B cell (primary cell): ENCODE data around the gene ARGLU1. TPM values are rescaled to one million over a fixed set of nuclear protein-coding genes. Genes with fewer than 3 reads are reported as not detected.

Experiments
- ATAC-seq: fragments of 200-7000 bp; cut with Tn5 transposase; one replicate; pipeline ENCODE4 v1.10.0; 2021; ENCODE audit warnings: low read depth, mild to moderate bottlenecking, moderate number of reproducible peaks, moderate library complexity
- CTCF ChIA-PET: fragments of 350-600 bp; sonication (Branson Sonifier 250); formaldehyde crosslinking; loops from one replicate; lab custom pipeline; 2021; ENCODE audit warnings: antibody characterized with exemption, inconsistent platforms; lab: Charles Lee
- POLR2A ChIA-PET: fragments of 350-600 bp; sonication (Branson Sonifier 250); formaldehyde crosslinking; loops from one replicate; lab custom pipeline; 2021; ENCODE audit warnings: antibody characterized with exemption; lab: Charles Lee
- DNase-seq: peaks from one replicate; pipeline ENCODE4 v3.0.0; 2013
- H2AFZ ChIP-seq: 2 replicates; pipeline ENCODE4 v1.6.1; 2012; ENCODE audit warnings: mild to moderate bottlenecking, low read depth, low read length; ENCODE audit not compliant: insufficient read depth, poor library complexity, severe bottlenecking
- H3K27ac ChIP-seq, 2 donors: 1 replicate in 1 of 2; 2 replicates in 1 of 2; pipeline ENCODE4 v1.5.1; 2012 to 2013; ENCODE audit warnings: low read length in 2 of 2, mild to moderate bottlenecking in 2 of 2, moderate library complexity in 1 of 2
- H3K27me3 ChIP-seq, 4 experiments: fragments of 200-600 bp in 1 of 4; sonication (generic) in 1 of 4; replicated peaks in 1 of 4; 1 replicate in 2 of 4; 2 replicates in 2 of 4; pipeline versions ENCODE4 v1.6.1 to v1.7.0; 2013 to 2016; ENCODE audit warnings: low read length in 3 of 4, mild to moderate bottlenecking in 2 of 4, mixed read lengths in 1 of 4, moderate library complexity in 1 of 4; ENCODE audit not compliant: insufficient read depth in 4 of 4, control insufficient read depth in 3 of 4; ENCODE audit errors: control extremely low read depth in 1 of 4
- H3K36me3 ChIP-seq, 2 experiments: replicated peaks in 1 of 2; 1 replicate in 1 of 2; 2 replicates in 1 of 2; pipeline versions ENCODE4 v1.6.1 to v1.7.1; 2013; ENCODE audit warnings: low read length in 1 of 2; ENCODE audit not compliant: insufficient read depth in 2 of 2, control insufficient read depth in 1 of 2; ENCODE audit errors: control extremely low read depth in 1 of 2, extremely low read depth in 1 of 2
- H3K4me1 ChIP-seq, 2 donors: fragments of 200-600 bp in 1 of 2; sonication (generic) in 1 of 2; 1 replicate in 1 of 2; 2 replicates in 1 of 2; pipeline versions ENCODE4 v1.5.1 to v1.6.1; 2013 to 2017; ENCODE audit warnings: low read length in 2 of 2; ENCODE audit not compliant: control insufficient read depth in 2 of 2, insufficient read depth in 2 of 2
- H3K4me2 ChIP-seq: replicated peaks from 2 replicates; pipeline ENCODE3; 2012; ENCODE audit warnings: mild to moderate bottlenecking, low read depth, low read length; ENCODE audit not compliant: poor library complexity, severe bottlenecking
- H3K4me3 ChIP-seq, 5 experiments: fragments of 200-600 bp in 1 of 5; sonication (generic) in 1 of 5; 1 replicate in 3 of 5; 2 replicates in 2 of 5; pipeline versions ENCODE4 v1.5.1 to v1.7.0; 2011 to 2016; ENCODE audit warnings: low read length in 4 of 5, mild to moderate bottlenecking in 4 of 5, low read depth in 2 of 5, control low read depth in 1 of 5, moderate library complexity in 1 of 5; ENCODE audit not compliant: insufficient read depth in 1 of 5; ENCODE audit errors: control extremely low read depth in 1 of 5, extremely low read depth in 1 of 5
- H3K79me2 ChIP-seq: fragments of 200-600 bp; sonication (generic); one replicate; pipeline ENCODE4 v1.6.0; 2016; ENCODE audit warnings: low read length; ENCODE audit not compliant: control insufficient read depth, insufficient read depth
- H3K9ac ChIP-seq: fragments of 200-600 bp; sonication (generic); 2 replicates; pipeline ENCODE4 v1.6.1; 2017; ENCODE audit warnings: mild to moderate bottlenecking, low read length, moderate library complexity
- H3K9me3 ChIP-seq, 3 donors: one replicate each; pipeline versions ENCODE4 v1.6.1 to v1.7.1; 2013; ENCODE audit warnings: low read length in 2 of 3; ENCODE audit not compliant: control insufficient read depth in 2 of 3, insufficient read depth in 1 of 3; ENCODE audit errors: control extremely low read depth in 1 of 3
- H4K20me1 ChIP-seq: 2 replicates; pipeline ENCODE4 v1.6.0; 2012; ENCODE audit warnings: mild to moderate bottlenecking, low read length; ENCODE audit not compliant: insufficient read depth, control insufficient read depth, poor library complexity, severe bottlenecking
- H3K27ac Mint-ChIP-seq: one replicate; pipeline ENCODE4 v1.8.0; 2021; ENCODE audit warnings: mixed read lengths
- H3K27me3 Mint-ChIP-seq: one replicate; pipeline ENCODE4 v1.8.0; 2021; ENCODE audit warnings: mixed read lengths
- H3K4me1 Mint-ChIP-seq: one replicate; pipeline ENCODE4 v1.8.0; 2021; ENCODE audit warnings: mixed read lengths
- H3K4me3 Mint-ChIP-seq: one replicate; pipeline ENCODE4 v1.8.0; 2021; ENCODE audit warnings: mixed read lengths
- H3K9me3 Mint-ChIP-seq: one replicate; pipeline ENCODE4 v1.8.0; 2022; ENCODE audit warnings: mixed read lengths; ENCODE audit not compliant: insufficient read depth
- EZH2 ChIP-seq: IDR thresholded peaks from 2 replicates; pipeline ENCODE4 v1.6.1; 2012; ENCODE audit warnings: borderline replicate concordance, low read depth, mild to moderate bottlenecking, moderate library complexity, low read length; ENCODE audit not compliant: insufficient read depth, poor library complexity, severe bottlenecking
- WGBS: methylation state at CpG from one replicate; pipeline ENCODE4 v1.1.5; 2013; ENCODE audit warnings: missing lambda C conversion rate; ENCODE audit not compliant: insufficient coverage; 5-methylcytosine and 5-hydroxymethylcytosine counted together
- intact Hi-C: fragments of 100-400 bp; cut with micrococcal nuclease; formaldehyde crosslinking; loops from one replicate; pipeline ENCODE4 v1.10.0; 2022
- polyA plus RNA-seq: library from polyadenylated mRNA; depleted of rRNA; stranded (reverse); fragments of >200 nt; gene quantifications from 2 replicates; pipeline ENCODE4 v1.2.3, GENCODE V29; 2012
- total RNA-seq, 2 donors: library from RNA; stranded (reverse); fragments of 120-200 nt in 1 of 2; gene quantifications; 1 replicate in 1 of 2; 2 replicates in 1 of 2; pipeline versions ENCODE4 v1.2.3 to v1.2.4, GENCODE V29; 2013 to 2022
- TF ChIP-seq, protein P1 (sequence below): fragments of 200-600 bp; IDR thresholded peaks from one replicate; pipeline ENCODE4 v1.8.0; 2022; ENCODE audit warnings: antibody characterized with exemption, mild to moderate bottlenecking

Gene ARGLU1
- total and polyA plus RNA-seq, 2 donors (not counting 1 experiment from before 2014, with no cell fraction given): 170 to 261 TPM

DNA sequence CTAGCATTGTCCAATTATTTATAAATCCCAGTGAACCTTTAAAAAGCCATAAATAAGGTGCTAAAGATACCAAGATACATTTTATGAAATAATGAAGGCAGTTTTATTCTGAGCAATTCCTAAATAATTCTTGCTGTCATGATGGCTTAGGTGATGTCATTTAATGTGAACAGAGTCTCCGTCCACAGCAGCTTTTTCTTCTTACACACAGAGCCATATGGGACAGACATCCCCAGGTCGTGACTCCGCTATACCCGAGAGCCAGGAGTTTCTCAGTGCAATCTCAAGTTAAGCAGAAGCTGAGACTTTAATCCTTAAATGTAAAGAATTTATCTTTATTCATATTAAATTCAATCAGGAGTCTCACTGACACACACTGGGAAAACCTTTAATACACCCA lies 62.2 kb downstream of the ARGLU1 start:
- ChIA-PET POLR2A (no interaction called here), CTCF (no interaction called here)
- Mint-ChIP-seq H3K27me3 (peaks cover 6% of the 10 kb centered on the region), H3K9me3 (no peaks in the 10 kb centered on the region), H3K4me1 (no peaks in the 10 kb centered on the region), H3K27ac (no peak overlapping the region), H3K4me3 (no peak overlapping the region)
- Histone ChIP-seq H3K9ac (no peak overlapping the region), H4K20me1 (no peaks in the 10 kb centered on the region), H3K27me3 (no peaks in the 10 kb centered on the region), H3K4me3 (no peak overlapping the region), H3K4me2 (no peak overlapping the region), H3K27ac (no peak overlapping the region), H2AFZ (no peak overlapping the region), H3K4me1 (no peaks in the 10 kb centered on the region), H3K9me3 (no peaks in the 10 kb centered on the region), H3K36me3 (no peaks in the 10 kb centered on the region), H3K79me2 (no peaks in the 10 kb centered on the region)
- intact Hi-C loops: no loop called here
- ATAC-seq (no peak), DNase-seq (no peak)
- no peak for TF ChIP-seq EZH2
- TF ChIP-seq, protein P1, sequence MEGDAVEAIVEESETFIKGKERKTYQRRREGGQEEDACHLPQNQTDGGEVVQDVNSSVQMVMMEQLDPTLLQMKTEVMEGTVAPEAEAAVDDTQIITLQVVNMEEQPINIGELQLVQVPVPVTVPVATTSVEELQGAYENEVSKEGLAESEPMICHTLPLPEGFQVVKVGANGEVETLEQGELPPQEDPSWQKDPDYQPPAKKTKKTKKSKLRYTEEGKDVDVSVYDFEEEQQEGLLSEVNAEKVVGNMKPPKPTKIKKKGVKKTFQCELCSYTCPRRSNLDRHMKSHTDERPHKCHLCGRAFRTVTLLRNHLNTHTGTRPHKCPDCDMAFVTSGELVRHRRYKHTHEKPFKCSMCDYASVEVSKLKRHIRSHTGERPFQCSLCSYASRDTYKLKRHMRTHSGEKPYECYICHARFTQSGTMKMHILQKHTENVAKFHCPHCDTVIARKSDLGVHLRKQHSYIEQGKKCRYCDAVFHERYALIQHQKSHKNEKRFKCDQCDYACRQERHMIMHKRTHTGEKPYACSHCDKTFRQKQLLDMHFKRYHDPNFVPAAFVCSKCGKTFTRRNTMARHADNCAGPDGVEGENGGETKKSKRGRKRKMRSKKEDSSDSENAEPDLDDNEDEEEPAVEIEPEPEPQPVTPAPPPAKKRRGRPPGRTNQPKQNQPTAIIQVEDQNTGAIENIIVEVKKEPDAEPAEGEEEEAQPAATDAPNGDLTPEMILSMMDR: no peak
- WGBS: no CpG with 5 or more reads among the region's 4 CpGs

DNA sequence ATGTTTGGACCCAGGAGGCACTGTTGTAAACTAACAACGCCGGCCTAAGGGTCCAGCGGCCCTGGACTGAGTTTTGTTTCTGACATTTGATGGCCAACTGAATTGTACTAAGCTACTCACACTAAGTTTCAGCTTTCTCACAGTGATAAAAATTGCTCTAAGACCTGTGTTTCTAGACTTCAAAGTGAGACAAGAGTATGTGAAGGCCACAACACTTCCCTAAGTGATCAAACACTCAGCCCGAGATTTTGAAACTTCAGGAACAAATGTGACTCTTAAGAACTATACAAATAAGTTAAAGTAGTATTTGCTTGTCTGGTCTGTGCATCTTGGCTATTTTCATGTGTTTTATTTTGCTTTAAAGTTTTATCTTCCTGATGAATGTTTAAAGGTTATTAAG lies 62.6 kb downstream of the ARGLU1 start:
- no peak overlapping the region for H3K27ac ChIP-seq
- no peak overlapping the region for H3K9ac ChIP-seq
- H3K27me3 ChIP-seq: peaks cover 0 to 3% (median 0%) of the 10 kb centered on the region in 4 experiments
- TF ChIP-seq EZH2: no peak
- TF ChIP-seq, protein P1: no peak
- no peak for ATAC-seq
- H3K79me2 ChIP-seq: no peaks in the 10 kb centered on the region
- H4K20me1 ChIP-seq: no peaks in the 10 kb centered on the region
- H3K4me1 ChIP-seq: no peaks in the 10 kb centered on the region
- H3K4me1 Mint-ChIP-seq: peaks cover under 1% of the 10 kb centered on the region
- H3K9me3 ChIP-seq: no peaks in the 10 kb centered on the region
- no peak for DNase-seq
- H3K4me3 Mint-ChIP-seq: no peak overlapping the region
- intact Hi-C loops: no loop called here
- WGBS: 100% methylated on average over 2 of the region's 4 CpGs
- no peak overlapping the region for H2AFZ ChIP-seq
- no peak overlapping the region for H3K27ac Mint-ChIP-seq
- no peak overlapping the region for H3K4me3 ChIP-seq
- H3K27me3 Mint-ChIP-seq: peaks cover 6% of the 10 kb centered on the region
- POLR2A ChIA-PET: no interaction called here
- CTCF ChIA-PET: no interaction called here
- no peaks in the 10 kb centered on the region for H3K9me3 Mint-ChIP-seq
- no peak overlapping the region for H3K4me2 ChIP-seq
- no peaks in the 10 kb centered on the region for H3K36me3 ChIP-seq
